Cardiac septum (tissue), 1 donor: Measurements from ENCODE around the gene MPLKIP. TPM values are rescaled to one million over a fixed set of nuclear protein-coding genes. Genes with fewer than 3 reads are reported as not detected.
"Not testable (repeated sequence)": the region's sequence is repeated elsewhere in the genome, so short reads cannot be mapped to it uniquely, and the experiment has no call there.

Source experiments
- DNase-seq: peaks from one replicate; pipeline ENCODE4 v3.0.0-alpha.2; 2020; ENCODE audit warnings: low spot score
- intact Hi-C: fragments of 100-400 bp; cut with DNase I; formaldehyde crosslinking; loops from one replicate; pipeline ENCODE4 v1.14.0; 2022
- total RNA-seq: library from RNA; stranded (reverse); fragmentation: NEBNext Ultra II Directional; extraction: Animal tissue kit (Norgen Biotek cat#: 25700); gene quantifications from one replicate; pipeline ENCODE4 v1.2.1, GENCODE V29; 2021
- donor health status: DM: no; HTN: no; CAD: no.

MPLKIP gene
- total RNA-seq, 1 donor from 2014 or later, result 17.1 TPM

GRCh38 chr7:40137563-40137962 is 3.1 kb upstream of the MPLKIP start:
- DNase-seq, result no peak
- intact Hi-C loops, result no loop called here

- intact Hi-C loops, result no loop called here
- no peak for DNase-seq
Observed at GRCh38 chr7:40135317-40135610, 842 bp upstream of the MPLKIP start.

GRCh38 chr7:40133561-40134427 is 628 bp downstream of the MPLKIP start:
- intact Hi-C loops, result loop anchor here (1.0 kb wide), 1 partner anchor 182 kb away; no protein-coding TSS in a partner anchor
- no peak for DNase-seq

- no peak for DNase-seq
- intact Hi-C loops, result no loop called here
Observed at GRCh38 chr7:40122940-40123254, 11.5 kb downstream of the MPLKIP start.

DNA sequence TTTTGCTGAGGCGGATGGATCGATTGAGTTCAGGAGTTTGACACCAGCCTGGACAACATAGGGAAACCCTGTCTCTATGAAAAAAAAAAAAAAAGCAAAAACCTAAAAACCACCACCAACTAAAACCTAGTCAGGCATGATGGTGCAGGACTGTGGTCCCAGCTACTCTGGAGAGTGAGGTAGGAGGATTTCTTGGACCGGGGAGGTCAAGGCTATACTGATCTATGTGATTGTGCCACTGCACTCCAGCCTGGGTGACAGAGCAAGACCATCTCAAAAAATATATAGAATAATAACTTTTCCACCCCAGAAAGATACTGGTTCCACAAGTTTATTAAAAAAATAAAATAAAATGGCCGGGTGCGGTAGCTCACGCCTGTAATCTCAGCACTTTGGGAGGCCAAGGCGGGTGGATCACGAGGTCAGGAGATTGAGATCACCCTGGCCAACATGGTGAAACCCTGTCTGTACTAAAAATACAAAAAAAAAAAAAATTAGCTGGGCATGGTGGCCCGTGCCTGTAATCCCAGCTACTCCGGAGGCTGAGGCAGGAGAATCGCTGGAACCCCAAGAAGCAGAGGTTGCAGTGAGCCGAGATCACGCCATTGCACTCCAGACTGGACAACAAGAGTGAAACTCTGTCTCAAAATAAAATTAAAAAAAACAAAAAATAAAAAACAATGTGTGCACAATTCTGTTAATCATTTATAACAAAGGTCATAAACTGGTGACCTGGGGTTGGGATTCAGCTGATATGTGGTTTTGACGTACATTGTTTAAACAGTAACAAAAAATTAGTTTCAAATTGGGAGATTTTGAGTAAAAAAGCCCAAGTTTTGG is 12.1 kb downstream of the MPLKIP start:
- intact Hi-C loops, result not testable (repeated sequence)

DNA sequence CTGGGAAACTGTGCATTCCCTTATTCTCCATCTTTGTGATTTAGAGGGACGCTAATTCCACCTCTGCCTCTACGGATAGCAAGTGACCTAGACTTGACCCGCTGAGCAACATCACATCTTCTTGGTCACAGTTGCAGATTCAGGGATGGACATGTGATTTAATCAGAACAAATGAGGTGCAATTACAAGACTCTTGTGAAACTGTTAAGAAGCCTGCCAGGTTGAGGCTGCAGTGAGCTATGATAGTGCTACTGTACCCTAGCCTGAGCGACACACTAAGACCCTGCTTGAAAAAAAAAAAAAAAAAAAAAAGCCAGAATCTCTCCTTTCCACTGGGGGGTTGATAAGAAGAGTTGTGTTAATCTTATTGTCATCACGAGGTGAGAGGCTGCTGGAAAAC is 14.4 kb downstream of the MPLKIP start:
- no peak for DNase-seq
- intact Hi-C loops, result no loop called here

More for the DNA sequence above, 12.1 kb downstream of the MPLKIP start:
- not testable (repeated sequence) for DNase-seq

GRCh38 chr7:40118201-40118600 is 16.2 kb downstream of the MPLKIP start:
- DNase-seq, intact Hi-C loops: not testable (repeated sequence)

- DNase-seq, intact Hi-C loops: not testable (repeated sequence)
Observed at GRCh38 chr7:40117199-40117598, 17.2 kb downstream of the MPLKIP start.

GRCh38 chr7:40115936-40116335 is 18.5 kb downstream of the MPLKIP start:
- intact Hi-C loops, result no loop called here

GRCh38 chr7:40105879-40106473 is 28.4 kb downstream of the MPLKIP start:
- intact Hi-C loops, result no loop called here
- DNase-seq, result no peak

More at GRCh38 chr7:40115936-40116335, 18.5 kb downstream of the MPLKIP start:
- no peak for DNase-seq

DNA sequence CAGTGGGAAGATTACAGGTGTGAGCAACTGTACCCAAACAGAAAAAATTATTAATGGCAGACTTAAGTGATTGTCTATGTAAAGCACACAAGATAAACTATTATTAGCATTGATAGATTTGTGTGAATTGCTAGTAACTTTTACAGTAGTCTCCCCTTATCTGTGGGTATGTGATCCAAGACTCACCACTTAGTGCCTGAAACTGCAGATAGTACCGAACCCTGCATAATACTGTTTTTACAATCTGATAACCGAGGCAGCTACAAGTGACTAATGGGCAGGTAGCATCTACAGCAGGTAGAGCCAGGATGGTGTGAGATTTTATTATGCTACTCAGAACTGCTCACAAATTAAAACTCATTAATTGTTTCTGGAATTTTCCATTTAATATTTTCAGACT is 31.5 kb downstream of the MPLKIP start:
- DNase-seq, result no peak
- intact Hi-C loops, result no loop called here

- DNase-seq, result no peak
- intact Hi-C loops, result no loop called here
Observed at GRCh38 chr7:40101201-40101600, 33.2 kb downstream of the MPLKIP start.

- intact Hi-C loops, result no loop called here
- no peak for DNase-seq
Observed at GRCh38 chr7:40099837-40100236, 34.6 kb downstream of the MPLKIP start.

- no peak for DNase-seq
- intact Hi-C loops, result no loop called here
Observed at GRCh38 chr7:40098810-40099209, 35.6 kb downstream of the MPLKIP start.

DNA sequence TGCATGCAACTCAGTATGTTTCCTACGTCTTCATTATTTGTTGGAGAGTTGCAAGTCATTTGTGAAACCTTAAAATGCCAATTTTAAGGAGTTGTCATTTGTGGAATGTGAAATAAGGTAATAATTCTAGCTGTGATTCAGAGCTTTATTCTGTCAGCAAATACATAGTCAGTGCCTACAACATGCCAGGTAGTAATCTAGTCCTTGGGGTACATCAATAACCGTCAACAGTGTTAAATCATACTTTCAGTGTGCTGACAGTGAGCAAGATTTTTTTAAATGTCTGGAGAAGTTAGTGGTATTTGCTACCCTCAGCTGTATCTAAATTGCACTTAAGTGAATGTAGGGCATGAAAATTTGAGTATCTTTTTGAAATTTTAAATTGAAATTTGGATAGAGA is 36.7 kb downstream of the MPLKIP start:
- intact Hi-C loops, result no loop called here
- no peak for DNase-seq

- intact Hi-C loops, result no loop called here
- no peak for DNase-seq
Observed at GRCh38 chr7:40095695-40096327, 38.6 kb downstream of the MPLKIP start.

GRCh38 chr7:40095230-40095629 is 39.2 kb downstream of the MPLKIP start:
- intact Hi-C loops, result no loop called here
- no peak for DNase-seq

DNA sequence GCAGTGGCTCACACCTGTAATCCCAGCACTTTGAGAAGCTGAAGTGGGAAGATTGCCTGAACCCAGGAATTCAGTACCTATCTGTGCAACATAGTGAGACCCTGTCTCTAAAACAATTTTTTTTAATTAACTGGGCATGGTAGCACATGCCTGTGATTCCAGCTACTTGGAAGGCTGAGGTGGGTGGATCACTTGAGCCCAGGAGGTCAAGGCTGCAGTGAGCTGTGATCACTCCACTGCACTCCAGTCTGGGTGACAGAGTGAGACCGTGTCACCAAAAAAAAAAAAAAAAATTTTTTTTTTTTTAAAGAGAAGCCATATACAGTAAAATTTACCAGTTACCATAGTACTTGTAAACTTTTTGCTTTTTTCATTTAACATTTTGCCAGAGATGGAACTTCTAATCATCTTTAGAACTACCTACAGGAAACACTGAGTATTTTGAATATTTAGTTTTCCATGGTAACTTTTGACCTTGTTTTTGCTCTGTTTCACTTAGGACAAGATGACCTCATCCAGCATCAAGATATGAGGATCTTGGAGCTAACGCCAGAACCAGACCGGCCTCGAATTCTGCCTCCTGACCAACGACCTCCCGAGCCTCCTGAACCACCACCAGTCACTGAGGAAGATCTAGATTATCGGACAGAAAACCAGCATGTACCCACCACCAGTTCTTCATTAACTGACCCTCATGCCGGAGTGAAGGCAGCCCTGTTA is 40.6 kb downstream of the MPLKIP start:
- intact Hi-C loops, result no loop called here
- no peak for DNase-seq

GRCh38 chr7:40092182-40092581 is 42.2 kb downstream of the MPLKIP start:
- DNase-seq, result no peak
- intact Hi-C loops, result no loop called here
